ENCODE data around the gene RBM33. TPM values are rescaled to one million over a fixed set of nuclear protein-coding genes. Genes with fewer than 3 reads are reported as not detected.

RBM33 gene
- total and polyA plus RNA-seq, 10 of the 15 experiments (the other 5 are each of a cell fraction or from before 2014, with no cell fraction given) = 4.7 to 67.2 (median 24.3) TPM

DNA sequence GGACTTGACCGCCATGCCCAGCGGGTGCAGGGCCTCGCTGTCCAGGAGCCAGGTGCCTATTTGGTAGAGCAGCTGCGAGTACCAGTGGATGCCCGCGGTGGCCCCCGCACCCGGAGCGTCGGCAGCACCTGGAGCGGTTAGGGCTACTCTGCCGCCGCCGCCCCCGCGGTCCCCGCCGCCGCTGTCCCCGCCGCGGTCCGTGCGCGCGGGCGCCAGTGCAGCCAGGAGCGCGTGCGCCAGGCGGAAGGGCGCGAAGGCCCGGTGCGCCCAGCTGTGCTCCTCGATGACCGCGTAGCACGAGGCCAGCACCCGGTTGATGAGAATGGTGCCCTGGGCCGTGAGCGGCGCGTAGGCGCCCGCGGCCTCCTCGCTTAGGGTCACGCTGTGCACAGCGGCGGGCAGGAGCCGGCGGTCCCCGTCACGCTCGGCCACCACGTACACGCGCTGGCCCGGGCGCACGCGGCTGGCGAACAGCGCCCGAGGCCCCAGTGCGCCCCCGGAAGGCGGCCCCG is 158.5 kb downstream of the RBM33 start:
- no peak overlapping the region for H3K4me3 ChIP-seq
- no TSS peak for BruUV-seq (replicated peaks)
- in situ Hi-C loops (cut with MboI) = loop anchor here (25.0 kb wide), 1 partner anchor 1459 kb away; no protein-coding TSS in a partner anchor
- TF ChIP-seq, protein P1, sequence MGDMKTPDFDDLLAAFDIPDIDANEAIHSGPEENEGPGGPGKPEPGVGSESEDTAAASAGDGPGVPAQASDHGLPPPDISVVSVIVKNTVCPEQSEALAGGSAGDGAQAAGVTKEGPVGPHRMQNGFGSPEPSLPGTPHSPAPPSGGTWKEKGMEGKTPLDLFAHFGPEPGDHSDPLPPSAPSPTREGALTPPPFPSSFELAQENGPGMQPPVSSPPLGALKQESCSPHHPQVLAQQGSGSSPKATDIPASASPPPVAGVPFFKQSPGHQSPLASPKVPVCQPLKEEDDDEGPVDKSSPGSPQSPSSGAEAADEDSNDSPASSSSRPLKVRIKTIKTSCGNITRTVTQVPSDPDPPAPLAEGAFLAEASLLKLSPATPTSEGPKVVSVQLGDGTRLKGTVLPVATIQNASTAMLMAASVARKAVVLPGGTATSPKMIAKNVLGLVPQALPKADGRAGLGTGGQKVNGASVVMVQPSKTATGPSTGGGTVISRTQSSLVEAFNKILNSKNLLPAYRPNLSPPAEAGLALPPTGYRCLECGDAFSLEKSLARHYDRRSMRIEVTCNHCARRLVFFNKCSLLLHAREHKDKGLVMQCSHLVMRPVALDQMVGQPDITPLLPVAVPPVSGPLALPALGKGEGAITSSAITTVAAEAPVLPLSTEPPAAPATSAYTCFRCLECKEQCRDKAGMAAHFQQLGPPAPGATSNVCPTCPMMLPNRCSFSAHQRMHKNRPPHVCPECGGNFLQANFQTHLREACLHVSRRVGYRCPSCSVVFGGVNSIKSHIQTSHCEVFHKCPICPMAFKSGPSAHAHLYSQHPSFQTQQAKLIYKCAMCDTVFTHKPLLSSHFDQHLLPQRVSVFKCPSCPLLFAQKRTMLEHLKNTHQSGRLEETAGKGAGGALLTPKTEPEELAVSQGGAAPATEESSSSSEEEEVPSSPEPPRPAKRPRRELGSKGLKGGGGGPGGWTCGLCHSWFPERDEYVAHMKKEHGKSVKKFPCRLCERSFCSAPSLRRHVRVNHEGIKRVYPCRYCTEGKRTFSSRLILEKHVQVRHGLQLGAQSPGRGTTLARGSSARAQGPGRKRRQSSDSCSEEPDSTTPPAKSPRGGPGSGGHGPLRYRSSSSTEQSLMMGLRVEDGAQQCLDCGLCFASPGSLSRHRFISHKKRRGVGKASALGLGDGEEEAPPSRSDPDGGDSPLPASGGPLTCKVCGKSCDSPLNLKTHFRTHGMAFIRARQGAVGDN (IDR thresholded peaks at IDR 0.05) = no peak
- TF ChIP-seq CHD1 (IDR thresholded peaks at IDR 0.05; ENCODE audit: low read depth, low read length) (no peak), TCF12 (IDR thresholded peaks at IDR 0.05; ENCODE audit: low read depth, low read length) (no peak), ETV6 (conservative IDR thresholded peaks at IDR 0.05 in 1 of 2, IDR thresholded peaks at IDR 0.05 in 1 of 2; ENCODE audit: borderline replicate concordance in 1 of 2, low read depth in 1 of 2) (no peak), TAF1 (IDR thresholded peaks at IDR 0.05; ENCODE audit: borderline replicate concordance, low read depth, low read length) (no peak), IKZF2 (IDR thresholded peaks at IDR 0.05) (no peak), YBX1 (IDR thresholded peaks at IDR 0.05) (no peak), PML (IDR thresholded peaks at IDR 0.05; ENCODE audit: low read length) (no peak), SMARCA5 (IDR thresholded peaks at IDR 0.05) (no peak), SP1 (IDR thresholded peaks at IDR 0.05; ENCODE audit: low read depth, low read length) (no peak)
- TF ChIP-seq, protein P2, sequence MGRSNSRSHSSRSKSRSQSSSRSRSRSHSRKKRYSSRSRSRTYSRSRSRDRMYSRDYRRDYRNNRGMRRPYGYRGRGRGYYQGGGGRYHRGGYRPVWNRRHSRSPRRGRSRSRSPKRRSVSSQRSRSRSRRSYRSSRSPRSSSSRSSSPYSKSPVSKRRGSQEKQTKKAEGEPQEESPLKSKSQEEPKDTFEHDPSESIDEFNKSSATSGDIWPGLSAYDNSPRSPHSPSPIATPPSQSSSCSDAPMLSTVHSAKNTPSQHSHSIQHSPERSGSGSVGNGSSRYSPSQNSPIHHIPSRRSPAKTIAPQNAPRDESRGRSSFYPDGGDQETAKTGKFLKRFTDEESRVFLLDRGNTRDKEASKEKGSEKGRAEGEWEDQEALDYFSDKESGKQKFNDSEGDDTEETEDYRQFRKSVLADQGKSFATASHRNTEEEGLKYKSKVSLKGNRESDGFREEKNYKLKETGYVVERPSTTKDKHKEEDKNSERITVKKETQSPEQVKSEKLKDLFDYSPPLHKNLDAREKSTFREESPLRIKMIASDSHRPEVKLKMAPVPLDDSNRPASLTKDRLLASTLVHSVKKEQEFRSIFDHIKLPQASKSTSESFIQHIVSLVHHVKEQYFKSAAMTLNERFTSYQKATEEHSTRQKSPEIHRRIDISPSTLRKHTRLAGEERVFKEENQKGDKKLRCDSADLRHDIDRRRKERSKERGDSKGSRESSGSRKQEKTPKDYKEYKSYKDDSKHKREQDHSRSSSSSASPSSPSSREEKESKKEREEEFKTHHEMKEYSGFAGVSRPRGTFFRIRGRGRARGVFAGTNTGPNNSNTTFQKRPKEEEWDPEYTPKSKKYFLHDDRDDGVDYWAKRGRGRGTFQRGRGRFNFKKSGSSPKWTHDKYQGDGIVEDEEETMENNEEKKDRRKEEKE (IDR thresholded peaks at IDR 0.05) = no peak
- TF ChIP-seq, protein P3, sequence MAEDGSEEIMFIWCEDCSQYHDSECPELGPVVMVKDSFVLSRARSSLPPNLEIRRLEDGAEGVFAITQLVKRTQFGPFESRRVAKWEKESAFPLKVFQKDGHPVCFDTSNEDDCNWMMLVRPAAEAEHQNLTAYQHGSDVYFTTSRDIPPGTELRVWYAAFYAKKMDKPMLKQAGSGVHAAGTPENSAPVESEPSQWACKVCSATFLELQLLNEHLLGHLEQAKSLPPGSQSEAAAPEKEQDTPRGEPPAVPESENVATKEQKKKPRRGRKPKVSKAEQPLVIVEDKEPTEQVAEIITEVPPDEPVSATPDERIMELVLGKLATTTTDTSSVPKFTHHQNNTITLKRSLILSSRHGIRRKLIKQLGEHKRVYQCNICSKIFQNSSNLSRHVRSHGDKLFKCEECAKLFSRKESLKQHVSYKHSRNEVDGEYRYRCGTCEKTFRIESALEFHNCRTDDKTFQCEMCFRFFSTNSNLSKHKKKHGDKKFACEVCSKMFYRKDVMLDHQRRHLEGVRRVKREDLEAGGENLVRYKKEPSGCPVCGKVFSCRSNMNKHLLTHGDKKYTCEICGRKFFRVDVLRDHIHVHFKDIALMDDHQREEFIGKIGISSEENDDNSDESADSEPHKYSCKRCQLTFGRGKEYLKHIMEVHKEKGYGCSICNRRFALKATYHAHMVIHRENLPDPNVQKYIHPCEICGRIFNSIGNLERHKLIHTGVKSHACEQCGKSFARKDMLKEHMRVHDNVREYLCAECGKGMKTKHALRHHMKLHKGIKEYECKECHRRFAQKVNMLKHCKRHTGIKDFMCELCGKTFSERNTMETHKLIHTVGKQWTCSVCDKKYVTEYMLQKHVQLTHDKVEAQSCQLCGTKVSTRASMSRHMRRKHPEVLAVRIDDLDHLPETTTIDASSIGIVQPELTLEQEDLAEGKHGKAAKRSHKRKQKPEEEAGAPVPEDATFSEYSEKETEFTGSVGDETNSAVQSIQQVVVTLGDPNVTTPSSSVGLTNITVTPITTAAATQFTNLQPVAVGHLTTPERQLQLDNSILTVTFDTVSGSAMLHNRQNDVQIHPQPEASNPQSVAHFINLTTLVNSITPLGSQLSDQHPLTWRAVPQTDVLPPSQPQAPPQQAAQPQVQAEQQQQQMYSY (CRISPR knock-in tag; IDR thresholded peaks at IDR 0.05) = no peak

More for the DNA sequence above, 158.5 kb downstream of the RBM33 start:
- no peaks in the 10 kb centered on the region for H3K9me3 ChIP-seq (replicated peaks; ENCODE audit: control insufficient read depth, insufficient read depth, low read length)
- ChIA-PET SMC1A (ENCODE audit: uncharacterized antibody, unreplicated experiment) (no interaction called here), CTCF (no interaction called here), POLR2A (no interaction called here), RAD21 (ENCODE audit: unreplicated experiment) (no interaction called here)
- H3K27ac ChIP-seq (ENCODE audit: control insufficient read depth, insufficient read depth) = no peak overlapping the region
- no peak for ATAC-seq
- no peaks in the 10 kb centered on the region for H4K20me1 ChIP-seq (ENCODE audit: control insufficient read depth, insufficient read depth)
- H3K36me3 ChIP-seq (ENCODE audit: control insufficient read depth in 2 of 2, insufficient read depth in 2 of 2, low read length in 1 of 2) = no peaks in the 10 kb centered on the region
- H3K4me2 ChIP-seq (ENCODE audit: control insufficient read depth, insufficient read depth) = no peak overlapping the region; the same call in 1 of the 2 replicates
- H3K79me2 ChIP-seq (ENCODE audit: control insufficient read depth, insufficient read depth, low read length) = no peaks in the 10 kb centered on the region
- no peak for DNase-seq (ENCODE audit: low read depth, low spot score)
- FAIRE-seq = no peak
- peaks cover 6 to 11% of the 10 kb centered on the region in 2 experiments for H3K27me3 ChIP-seq (replicated peaks in 1 of 2; ENCODE audit: control insufficient read depth in 2 of 2, insufficient read depth in 2 of 2, low read length in 1 of 2)
- no peak overlapping the region for H2AFZ ChIP-seq (ENCODE audit: control insufficient read depth, low read depth, low read length)
- WGBS (ENCODE audit: insufficient coverage, insufficient replicate concordance, low lambda C conversion rate, missing lambda C conversion rate) = 77% methylated on average over 36 of the region's 70 CpGs
- no peak overlapping the region for H3K9ac ChIP-seq (ENCODE audit: control insufficient read depth, insufficient read depth, low read length)
- H3K4me1 ChIP-seq (ENCODE audit: control insufficient read depth, insufficient read depth, low read length) = no peaks in the 10 kb centered on the region
- intact Hi-C loops (cut with micrococcal nuclease; ENCODE audit: unreplicated experiment) = no loop called here
